SK-N-SH treated with all-trans-retinoic acid at 6 μM for 48 hours (cell line): ENCODE results near the gene PEX19.

Experiments
- ATAC-seq: fragments of 200-7000 bp; cut with Tn5 transposase; 3 replicates; pipeline ENCODE4 v1.9.1; 2020; ENCODE audit warnings: mild to moderate bottlenecking, moderate library complexity
- ARNTL ChIP-seq: fragments of 450-650 bp; formaldehyde crosslinking; IDR thresholded peaks from 2 replicates; pipeline ENCODE4 v1.5.0; 2020; ENCODE audit warnings: low read depth, mild to moderate bottlenecking, moderate library complexity, borderline replicate concordance
- BACH2 ChIP-seq: fragments of 250-450 bp; sonication (Bioruptor Pico); IDR thresholded peaks from 2 replicates; pipeline ENCODE4 v1.9.0; 2021; ENCODE audit warnings: mild to moderate bottlenecking, borderline replicate concordance
- CSDC2 ChIP-seq: fragments of 250-450 bp; sonication (Bioruptor Pico); IDR thresholded peaks from 2 replicates; pipeline ENCODE4 v1.5.0; 2020; ENCODE audit warnings: mild to moderate bottlenecking, moderate library complexity
- ISL1 ChIP-seq: fragments of 250-450 bp; sonication (Bioruptor Pico); IDR thresholded peaks from 2 replicates; pipeline ENCODE4 v2.1.2; 2022; ENCODE audit warnings: mild to moderate bottlenecking, moderate library complexity
- OSR1 ChIP-seq: fragments of 250-450 bp; sonication (Bioruptor Pico); IDR thresholded peaks from 2 replicates; pipeline ENCODE4 v1.8.0; 2022; ENCODE audit warnings: moderate library complexity, mild to moderate bottlenecking, inconsistent platforms
- POU6F1 ChIP-seq: fragments of 250-450 bp; sonication (Bioruptor Pico); IDR thresholded peaks from 2 replicates; pipeline ENCODE4 v1.8.0; 2021; ENCODE audit warnings: low read depth, mild to moderate bottlenecking, moderate library complexity, borderline replicate concordance
- SNAI2 ChIP-seq: fragments of 250-450 bp; sonication (Bioruptor Pico); IDR thresholded peaks from 2 replicates; pipeline ENCODE4 v1.5.0; 2020; ENCODE audit warnings: mild to moderate bottlenecking, moderate library complexity
- TCF4 ChIP-seq: fragments of 250-450 bp; sonication (Bioruptor Pico); IDR thresholded peaks from 2 replicates; pipeline ENCODE4 v1.8.0; 2021; ENCODE audit warnings: mild to moderate bottlenecking, moderate library complexity, borderline replicate concordance
- TOX ChIP-seq: fragments of 250-450 bp; sonication (Bioruptor Pico); IDR thresholded peaks from 2 replicates; pipeline ENCODE4 v1.8.0; 2021; ENCODE audit warnings: mild to moderate bottlenecking, moderate library complexity, borderline replicate concordance
- TSHZ2 ChIP-seq: fragments of 250-450 bp; sonication (Bioruptor Pico); IDR thresholded peaks from 2 replicates; pipeline ENCODE4 v1.5.0; 2020; ENCODE audit warnings: mild to moderate bottlenecking, moderate library complexity
- ZFP3 ChIP-seq: fragments of 250-450 bp; sonication (Bioruptor Pico); IDR thresholded peaks from 2 replicates; pipeline ENCODE4 v1.5.0; 2020; ENCODE audit warnings: mild to moderate bottlenecking, moderate library complexity
- ZFP30 ChIP-seq: fragments of 450-650 bp; formaldehyde crosslinking; IDR thresholded peaks from 2 replicates; pipeline ENCODE4 v1.5.0; 2022; ENCODE audit warnings: mild to moderate bottlenecking, moderate library complexity
- ZNF565 ChIP-seq: fragments of 450-650 bp; formaldehyde crosslinking; conservative IDR thresholded peaks from 2 replicates; pipeline ENCODE4 v1.5.0; 2020; ENCODE audit warnings: low read depth, mild to moderate bottlenecking, moderate library complexity

Gene PEX19

GRCh38 chr1:160227561-160227960 lies 57.4 kb downstream of the PEX19 start (continued):
- no peak for TF ChIP-seq TSHZ2
- no peak for TF ChIP-seq TCF4
- no peak for TF ChIP-seq ZFP3
- no peak for TF ChIP-seq SNAI2 (CRISPR knock-in tag)
- TF ChIP-seq ISL1 (CRISPR knock-in tag), result no peak
- TF ChIP-seq OSR1, result no peak
- no peak for TF ChIP-seq BACH2 (CRISPR knock-in tag)
- no peak for TF ChIP-seq ZFP30 (CRISPR knock-in tag)
- TF ChIP-seq, all 23 proteins: peak for 0

- no peak for ATAC-seq
- TF ChIP-seq CSDC2 (no peak), ZFP3 (no peak), POU6F1 (CRISPR knock-in tag) (no peak), ARNTL (CRISPR knock-in tag) (no peak), TOX (CRISPR knock-in tag) (no peak), ZNF565 (CRISPR knock-in tag) (no peak), SNAI2 (CRISPR knock-in tag) (no peak)
Measured at GRCh38 chr1:160227034-160227433, 57.9 kb downstream of the PEX19 start.
